Activated CD4-positive, alpha-beta T cell treated with anti-CD3 and anti-CD28 coated beads, Interleukin-2, amount 10 ng/mL, durations not matched to agents 7 days and 5 days (primary cell): ENCODE data around the gene ZBTB44. TPM values are rescaled to one million over a fixed set of nuclear protein-coding genes. Genes with fewer than 3 reads are reported as not detected.
"Not testable (repeated sequence)": the region's sequence is repeated elsewhere in the genome, so short reads cannot be mapped to it uniquely, and the experiment has no call there.

Source experiments
- CTCF ChIA-PET: fragments of 350-600 bp; sonication (Branson Sonifier 250); formaldehyde crosslinking; loops from one replicate; lab custom pipeline; 2021; ENCODE audit warnings: antibody characterized with exemption; lab: Charles Lee
- POLR2A ChIA-PET: fragments of 350-600 bp; sonication (Branson Sonifier 250); formaldehyde crosslinking; loops from one replicate; lab custom pipeline; 2021; ENCODE audit warnings: antibody characterized with exemption; lab: Charles Lee
- DNase-seq: peaks from one replicate; pipeline ENCODE4 v3.0.0-alpha.2; 2020
- H3K27ac Mint-ChIP-seq: one replicate; pipeline ENCODE4 v1.8.0; 2021; ENCODE audit warnings: mild to moderate bottlenecking, moderate library complexity, mixed read lengths
- H3K27me3 Mint-ChIP-seq: one replicate; pipeline ENCODE4 v1.8.0; 2021; ENCODE audit warnings: mixed read lengths
- H3K36me3 Mint-ChIP-seq: one replicate; pipeline ENCODE4 v1.8.0; 2021; ENCODE audit warnings: low read depth, mixed read lengths
- H3K4me1 Mint-ChIP-seq: one replicate; pipeline ENCODE4 v1.8.0; 2021; ENCODE audit warnings: mixed read lengths
- H3K4me3 Mint-ChIP-seq: one replicate; pipeline ENCODE4 v1.8.0; 2021; ENCODE audit warnings: mild to moderate bottlenecking, moderate library complexity, mixed read lengths
- H3K9me3 Mint-ChIP-seq: one replicate; pipeline ENCODE4 v1.8.0; 2021; ENCODE audit warnings: mixed read lengths
- total RNA-seq, 2 experiments: library from RNA; stranded (reverse); gene quantifications; one replicate each; pipeline ENCODE4 v1.2.3, GENCODE V29; 2021

Gene ZBTB44
- total RNA-seq, 2 experiments from 2014 or later, result 55.4 to 61.5 TPM

- H3K4me3 Mint-ChIP-seq, POLR2A ChIA-PET: not testable (repeated sequence)
- CTCF ChIA-PET, result interaction anchor here (1.3 kb wide), 1 partner anchor 28 kb away, joined by 3 read pairs; no protein-coding TSS in a partner anchor
Observed at GRCh38 chr11:130193551-130193950, 121.2 kb downstream of the ZBTB44 start.

GRCh38 chr11:130192845-130193267 is 121.9 kb downstream of the ZBTB44 start:
- Mint-ChIP-seq H3K4me1 (no peaks in the 10 kb centered on the region), H3K27me3 (no peaks in the 10 kb centered on the region), H3K4me3 (no peak overlapping the region), H3K9me3 (no peaks in the 10 kb centered on the region), H3K36me3 (no peaks in the 10 kb centered on the region), H3K27ac (no peak overlapping the region)
- CTCF ChIA-PET, result interaction anchor here (0.6 kb wide), 2 partner anchors 74 to 394 kb away, joined by 3 to 5 read pairs; no protein-coding TSS in a partner anchor
- no peak for DNase-seq
- POLR2A ChIA-PET, result no interaction called here

More at GRCh38 chr11:130193551-130193950, 121.2 kb downstream of the ZBTB44 start:
- not testable (repeated sequence) for H3K27ac Mint-ChIP-seq, H3K36me3 Mint-ChIP-seq, H3K4me1 Mint-ChIP-seq, DNase-seq, H3K27me3 Mint-ChIP-seq, H3K9me3 Mint-ChIP-seq

- Mint-ChIP-seq H3K4me3 (no peak overlapping the region), H3K27ac (no peak overlapping the region), H3K4me1 (no peaks in the 10 kb centered on the region), H3K36me3 (no peaks in the 10 kb centered on the region), H3K9me3 (no peaks in the 10 kb centered on the region), H3K27me3 (no peaks in the 10 kb centered on the region)
- ChIA-PET CTCF (no interaction called here), POLR2A (no interaction called here)
- DNase-seq, result no peak
Observed at GRCh38 chr11:130191896-130192295, 122.8 kb downstream of the ZBTB44 start.

- Mint-ChIP-seq H3K9me3 (no peaks in the 10 kb centered on the region), H3K27me3 (no peaks in the 10 kb centered on the region), H3K36me3 (no peaks in the 10 kb centered on the region), H3K4me3 (no peak overlapping the region), H3K4me1 (no peaks in the 10 kb centered on the region), H3K27ac (no peak overlapping the region)
- ChIA-PET CTCF (interaction anchor here (1.1 kb wide), 1 partner anchor 11 kb away, joined by 4 read pairs; no protein-coding TSS in a partner anchor), POLR2A (no interaction called here)
- DNase-seq, result no peak
Observed at GRCh38 chr11:130190371-130190881, 124.3 kb downstream of the ZBTB44 start.

GRCh38 chr11:130189492-130190210 is 125.1 kb downstream of the ZBTB44 start:
- H3K4me1 Mint-ChIP-seq, result no peaks in the 10 kb centered on the region
- POLR2A ChIA-PET, result no interaction called here
- no peaks in the 10 kb centered on the region for H3K9me3 Mint-ChIP-seq
- no peak overlapping the region for H3K27ac Mint-ChIP-seq
- DNase-seq, result no peak
- no peaks in the 10 kb centered on the region for H3K27me3 Mint-ChIP-seq
- H3K4me3 Mint-ChIP-seq, result no peak overlapping the region
- H3K36me3 Mint-ChIP-seq, result no peaks in the 10 kb centered on the region
- CTCF ChIA-PET, result no interaction called here

- Mint-ChIP-seq H3K4me1 (no peaks in the 10 kb centered on the region), H3K9me3 (no peaks in the 10 kb centered on the region), H3K27me3 (peaks cover 6% of the 10 kb centered on the region), H3K27ac (no peak overlapping the region), H3K36me3 (no peaks in the 10 kb centered on the region), H3K4me3 (no peak overlapping the region)
- no peak for DNase-seq
- CTCF ChIA-PET, result no interaction called here
- POLR2A ChIA-PET, result no interaction called here
Observed at GRCh38 chr11:130188585-130189347, 126.0 kb downstream of the ZBTB44 start.

GRCh38 chr11:130188047-130188446 is 126.7 kb downstream of the ZBTB44 start:
- H3K36me3 Mint-ChIP-seq, result no peaks in the 10 kb centered on the region
- no peak for DNase-seq
- no peaks in the 10 kb centered on the region for H3K9me3 Mint-ChIP-seq
- no peaks in the 10 kb centered on the region for H3K4me1 Mint-ChIP-seq
- no peak overlapping the region for H3K27ac Mint-ChIP-seq
- POLR2A ChIA-PET, result no interaction called here
- H3K27me3 Mint-ChIP-seq, result peaks cover 6% of the 10 kb centered on the region
- CTCF ChIA-PET, result no interaction called here
- no peak overlapping the region for H3K4me3 Mint-ChIP-seq

- H3K27ac Mint-ChIP-seq, result no peak overlapping the region
- POLR2A ChIA-PET, result no interaction called here
Observed at GRCh38 chr11:130187096-130187495, 127.6 kb downstream of the ZBTB44 start.

GRCh38 chr11:130183878-130184610 is 130.7 kb downstream of the ZBTB44 start:
- Mint-ChIP-seq H3K36me3 (no peaks in the 10 kb centered on the region), H3K9me3 (no peaks in the 10 kb centered on the region), H3K4me1 (no peaks in the 10 kb centered on the region), H3K4me3 (no peak overlapping the region), H3K27ac (no peak overlapping the region), H3K27me3 (peaks cover 6% of the 10 kb centered on the region)
- POLR2A ChIA-PET, result no interaction called here
- DNase-seq, result no peak
- CTCF ChIA-PET, result no interaction called here

More at GRCh38 chr11:130187096-130187495, 127.6 kb downstream of the ZBTB44 start:
- H3K4me1 Mint-ChIP-seq, result no peaks in the 10 kb centered on the region
- CTCF ChIA-PET, result no interaction called here
- no peak overlapping the region for H3K4me3 Mint-ChIP-seq
- no peak for DNase-seq
- H3K9me3 Mint-ChIP-seq, result no peaks in the 10 kb centered on the region
- peaks cover 6% of the 10 kb centered on the region for H3K27me3 Mint-ChIP-seq
- no peaks in the 10 kb centered on the region for H3K36me3 Mint-ChIP-seq

- Mint-ChIP-seq H3K9me3 (no peaks in the 10 kb centered on the region), H3K27me3 (peaks cover 6% of the 10 kb centered on the region), H3K36me3 (no peaks in the 10 kb centered on the region), H3K4me3 (no peak overlapping the region), H3K27ac (peak overlapping the region; percentile 36), H3K4me1 (no peaks in the 10 kb centered on the region)
- DNase-seq, result no peak
- ChIA-PET CTCF (no interaction called here), POLR2A (no interaction called here)
Observed at GRCh38 chr11:130181295-130182272, 133.1 kb downstream of the ZBTB44 start.

GRCh38 chr11:130180896-130181294 is 133.8 kb downstream of the ZBTB44 start:
- H3K9me3 Mint-ChIP-seq, result no peaks in the 10 kb centered on the region
- H3K36me3 Mint-ChIP-seq, result no peaks in the 10 kb centered on the region
- DNase-seq, result no peak
- ChIA-PET CTCF (no interaction called here), POLR2A (no interaction called here)
- H3K27me3 Mint-ChIP-seq, result peaks cover 6% of the 10 kb centered on the region
- H3K4me1 Mint-ChIP-seq, result no peaks in the 10 kb centered on the region
- H3K27ac Mint-ChIP-seq, result no peak overlapping the region
- no peak overlapping the region for H3K4me3 Mint-ChIP-seq

GRCh38 chr11:130180491-130180890 is 134.2 kb downstream of the ZBTB44 start:
- POLR2A ChIA-PET, result no interaction called here
- peaks cover 6% of the 10 kb centered on the region for H3K27me3 Mint-ChIP-seq
- H3K4me3 Mint-ChIP-seq, result no peak overlapping the region
- CTCF ChIA-PET, result no interaction called here
- no peaks in the 10 kb centered on the region for H3K4me1 Mint-ChIP-seq
- DNase-seq, result no peak
- no peaks in the 10 kb centered on the region for H3K36me3 Mint-ChIP-seq
- H3K27ac Mint-ChIP-seq, result no peak overlapping the region
- H3K9me3 Mint-ChIP-seq, result no peaks in the 10 kb centered on the region
